Stimulated activated CD4-positive, alpha-beta T cell treated with anti-CD3 and anti-CD28 coated beads, Interleukin-2, amount 100 ng/mL, for 48 hours (primary cell): ENCODE data around the gene KCNH8.
"Not testable (repeated sequence)": the region's sequence is repeated elsewhere in the genome, so short reads cannot be mapped to it uniquely, and the experiment has no call there.

Experiments
- DNase-seq, 2 donors: peaks; one replicate each; pipeline ENCODE4 v3.0.0-alpha.2; 2020

Gene KCNH8

DNA sequence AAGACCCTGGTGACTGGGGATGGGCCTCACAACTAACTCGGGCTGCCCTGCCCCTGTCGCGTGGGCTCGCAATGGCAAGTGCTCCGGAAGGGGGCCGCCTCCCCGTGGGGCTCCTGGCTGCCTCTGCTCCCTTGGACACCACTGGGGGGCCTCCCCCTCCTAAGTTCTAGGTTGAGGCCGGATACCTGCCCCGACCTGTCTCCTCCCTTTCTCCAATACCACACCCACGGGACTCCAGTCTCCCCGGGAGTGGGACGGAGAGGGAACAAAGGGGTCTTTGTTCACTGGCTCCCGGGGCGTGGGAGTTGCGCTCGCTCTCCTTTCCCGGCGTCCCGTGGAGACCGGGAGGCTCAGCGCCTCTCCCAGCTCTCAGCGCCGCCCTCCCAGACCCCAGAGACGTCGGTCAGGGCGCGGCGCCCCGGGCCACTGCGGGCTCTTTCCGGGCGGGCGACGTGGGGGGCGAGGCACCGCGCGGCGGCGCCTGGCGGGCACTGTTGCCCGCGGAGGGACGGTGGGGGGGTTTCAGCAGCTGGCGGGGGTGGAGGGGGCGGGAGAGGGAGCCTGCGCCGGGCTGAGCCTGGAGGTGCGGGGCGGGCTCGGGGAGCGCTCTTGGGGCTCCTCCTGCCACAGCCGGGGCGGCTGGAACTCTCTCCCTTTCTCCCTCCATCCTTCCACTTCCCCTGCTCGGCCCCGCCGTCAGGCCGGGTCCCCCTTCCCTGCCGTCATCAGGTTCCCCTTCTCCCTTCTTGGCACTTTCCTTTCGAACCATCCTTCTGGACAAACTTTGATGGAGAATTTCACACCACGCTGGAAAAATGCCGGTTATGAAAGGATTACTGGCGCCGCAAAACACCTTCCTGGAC, at the start of gene KCNH8:
Gene KCNH8 (plus strand): TSS at position 606 of the 863 bp plus-strand sequence. CDS start 210 bp downstream, at position 816.
- DNase-seq, result no peak

GRCh38 chr3:19102654-19103290, 45.5 kb upstream of the KCNH8 start:
- DNase-seq, result not testable (repeated sequence)

- no peak for DNase-seq
Measured at GRCh38 chr3:19103510-19103909, 44.8 kb upstream of the KCNH8 start.

GRCh38 chr3:19104459-19104858, 43.9 kb upstream of the KCNH8 start:
- DNase-seq, result no peak

DNA sequence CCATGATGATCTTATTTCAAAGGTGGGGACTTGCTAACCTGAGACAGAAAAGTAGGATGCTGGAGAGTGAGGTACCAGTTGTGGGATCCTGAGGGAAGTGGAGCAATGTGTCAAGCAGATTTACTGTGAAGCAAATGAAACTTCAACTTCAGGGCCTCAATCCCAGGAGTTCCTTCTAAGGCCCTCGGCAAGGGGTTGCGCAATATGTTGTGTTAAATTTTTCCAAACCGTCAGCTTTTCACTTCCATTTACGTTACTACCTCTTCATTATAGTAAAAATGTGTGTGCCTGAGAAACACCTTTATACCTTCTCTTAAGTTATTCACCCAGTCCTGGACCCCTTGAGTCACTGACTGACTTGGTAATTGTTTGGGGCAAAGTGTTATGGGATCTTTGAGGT, 42.5 kb upstream of the KCNH8 start:
- no peak for DNase-seq

GRCh38 chr3:19106307-19106706, 42.0 kb upstream of the KCNH8 start:
- DNase-seq, result no peak

DNA sequence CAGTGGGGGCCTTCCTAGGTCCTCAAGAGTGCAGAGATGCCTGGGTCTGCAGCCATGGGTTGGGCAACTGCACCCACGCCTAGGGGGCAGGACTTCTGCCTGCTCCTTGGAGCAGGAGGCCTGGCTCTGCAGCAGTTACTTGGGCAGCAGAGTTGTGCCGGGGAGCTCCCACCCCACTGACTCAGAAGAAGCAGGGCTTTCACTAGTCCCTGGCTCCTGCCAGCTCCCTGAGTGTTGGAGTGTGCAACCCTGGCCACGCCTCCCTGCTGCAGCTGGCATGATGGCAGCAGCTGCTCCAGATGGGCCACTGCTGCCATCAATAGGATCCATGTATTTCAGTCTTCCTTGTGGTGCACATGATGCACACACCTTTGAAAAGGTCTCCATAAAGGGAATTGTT, 40.6 kb upstream of the KCNH8 start:
- DNase-seq, result no peak

GRCh38 chr3:19110335-19110895, 37.9 kb upstream of the KCNH8 start:
- no peak for DNase-seq

GRCh38 chr3:19114461-19114860, 33.8 kb upstream of the KCNH8 start:
- DNase-seq, result no peak

DNA sequence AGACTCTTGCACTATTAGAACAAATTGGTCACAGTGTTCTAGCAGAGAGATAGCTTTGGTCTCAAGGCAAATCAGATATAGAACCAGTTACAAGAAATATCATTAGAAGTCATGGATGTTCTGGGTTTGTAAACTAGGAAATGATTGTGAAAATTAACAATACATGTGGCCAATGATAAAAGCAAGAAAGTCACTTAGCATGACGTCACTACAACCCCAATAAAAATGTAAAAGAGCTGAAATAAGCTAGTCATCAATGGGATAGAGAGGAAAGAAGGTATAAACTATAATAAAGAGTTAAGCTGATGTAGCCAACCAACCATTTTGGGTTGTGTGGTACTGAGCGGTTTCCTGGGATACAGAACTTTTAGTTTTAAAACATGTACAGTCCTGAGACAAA, 32.1 kb upstream of the KCNH8 start:
- no peak for DNase-seq

GRCh38 chr3:19124752-19125151, 23.6 kb upstream of the KCNH8 start:
- DNase-seq, result no peak

DNA sequence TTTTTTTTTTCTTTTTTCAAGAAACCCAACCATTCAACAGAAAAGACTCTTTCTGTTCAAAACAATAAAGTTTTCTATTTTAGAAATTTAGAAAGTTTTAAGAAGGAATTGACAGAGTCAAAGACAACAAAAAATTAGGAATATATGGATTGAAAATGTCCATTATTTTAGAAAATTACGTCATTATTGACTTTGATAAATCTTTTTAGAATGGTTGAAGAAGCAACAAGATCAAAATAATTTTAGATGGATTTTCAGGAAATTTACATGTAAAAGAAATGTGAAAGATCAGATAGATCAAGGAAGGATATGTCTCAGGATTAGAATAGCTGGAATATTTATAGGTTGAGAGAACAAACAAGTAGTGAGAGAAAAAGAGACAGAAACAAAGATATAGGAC, 8.4 kb upstream of the KCNH8 start:
- DNase-seq, result no peak

GRCh38 chr3:19146685-19147650, 1.3 kb upstream of the KCNH8 start:
- peak; percentile 30 to 39 for DNase-seq

DNA sequence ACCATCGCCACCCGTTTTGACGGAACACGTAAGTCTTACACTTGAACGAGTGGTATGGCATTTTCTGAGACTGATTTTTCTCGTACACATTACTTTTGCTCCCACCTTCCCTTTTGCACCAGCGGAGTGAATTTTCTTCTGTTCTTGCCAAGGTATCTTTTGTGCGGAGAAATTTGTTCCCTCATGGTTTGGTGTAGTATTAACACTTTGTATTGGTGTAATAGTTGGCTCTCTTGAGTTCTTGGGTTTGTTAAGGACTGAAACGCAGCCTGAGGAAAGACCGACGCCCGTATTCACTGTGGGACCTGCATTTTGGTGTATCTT, 420 bp downstream of the KCNH8 start:
- DNase-seq, result no peak

- no peak for DNase-seq
Measured at GRCh38 chr3:19149368-19149767, 1.1 kb downstream of the KCNH8 start.

GRCh38 chr3:19151171-19151570, 2.9 kb downstream of the KCNH8 start:
- no peak for DNase-seq

- no peak for DNase-seq
Measured at GRCh38 chr3:19154693-19155250, 6.5 kb downstream of the KCNH8 start.

DNA sequence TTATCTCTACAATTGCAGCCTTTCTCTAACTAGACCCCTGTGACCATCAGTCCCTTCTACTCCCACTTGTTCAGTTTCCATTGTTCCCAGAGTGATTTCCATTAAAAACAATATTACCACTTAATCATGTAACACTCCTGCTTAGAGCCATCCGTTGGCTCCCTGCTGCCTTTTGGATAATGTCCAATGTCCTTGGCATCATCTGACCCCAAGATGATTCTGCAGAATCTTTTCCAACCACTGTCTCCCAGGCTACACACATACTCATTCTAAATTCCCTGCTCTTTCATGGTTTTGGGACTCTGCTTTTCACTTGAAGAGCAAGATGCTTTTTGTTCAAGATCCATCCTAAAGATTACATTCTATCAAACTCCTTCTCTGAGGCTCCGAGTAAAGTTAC, 7.1 kb downstream of the KCNH8 start:
- no peak for DNase-seq

- DNase-seq, result no peak
Measured at GRCh38 chr3:19159966-19160635, 11.8 kb downstream of the KCNH8 start.

DNA sequence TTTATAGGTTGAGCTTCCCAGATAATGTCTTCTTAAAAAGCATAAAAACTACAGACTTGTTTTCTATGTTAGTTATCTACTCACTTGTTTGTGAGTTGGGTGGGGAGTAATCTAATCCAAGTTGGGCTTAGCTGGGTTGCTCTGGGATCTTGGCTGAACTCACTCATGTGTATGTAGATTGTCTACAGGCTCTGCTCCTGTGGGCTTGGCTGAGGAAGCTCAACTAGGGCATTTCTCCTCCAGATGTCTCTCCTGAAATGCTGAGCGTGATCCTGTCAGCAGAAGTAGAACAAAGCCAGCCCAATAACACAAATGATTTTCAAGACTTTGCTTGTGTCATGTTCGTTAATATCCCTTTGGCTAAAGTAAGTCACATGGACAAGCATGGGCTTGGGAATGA, 17.3 kb downstream of the KCNH8 start:
- no peak for DNase-seq

GRCh38 chr3:19171794-19172193, 23.5 kb downstream of the KCNH8 start:
- no peak for DNase-seq

- no peak for DNase-seq
Measured at GRCh38 chr3:19173945-19174344, 25.6 kb downstream of the KCNH8 start.
